Activated gamma-delta T cell (primary cell): ENCODE data around the gene HPS4.

Experiments
- DNase-seq: peaks from one replicate; lab custom pipeline; 2025; lab: John Stamatoyannopoulos, UW

HPS4 gene

GRCh38 chr22:26499188-26499703, 15.7 kb upstream of the HPS4 start:
- DNase-seq, result no peak

GRCh38 chr22:26496456-26496855, 12.9 kb upstream of the HPS4 start:
- DNase-seq, result no peak

GRCh38 chr22:26494506-26494905, 10.9 kb upstream of the HPS4 start:
- DNase-seq, result no peak

- no peak for DNase-seq
Measured at GRCh38 chr22:26492220-26492619, 8.6 kb upstream of the HPS4 start.

- no peak for DNase-seq
Measured at GRCh38 chr22:26489447-26490036, 6.0 kb upstream of the HPS4 start.

GRCh38 chr22:26487996-26488395, 4.4 kb upstream of the HPS4 start:
- no peak for DNase-seq

GRCh38 chr22:26486394-26486793, 2.8 kb upstream of the HPS4 start:
- no peak for DNase-seq

GRCh38 chr22:26485806-26486390, 2.3 kb upstream of the HPS4 start:
- DNase-seq, result no peak

- DNase-seq, result no peak
Measured at GRCh38 chr22:26485013-26485412, 1.4 kb upstream of the HPS4 start.

- no peak for DNase-seq
Measured at GRCh38 chr22:26484360-26484706, 750 bp upstream of the HPS4 start.

- DNase-seq, result no peak
Measured at GRCh38 chr22:26483043-26483438, 542 bp downstream of the HPS4 start.

- no peak for DNase-seq
Measured at GRCh38 chr22:26482161-26482560, 1.4 kb downstream of the HPS4 start.

- DNase-seq, result no peak
Measured at GRCh38 chr22:26481694-26482093, 1.9 kb downstream of the HPS4 start.

- no peak for DNase-seq
Measured at GRCh38 chr22:26481112-26481693, 2.4 kb downstream of the HPS4 start.

- no peak for DNase-seq
Measured at GRCh38 chr22:26480611-26480932, 3.0 kb downstream of the HPS4 start.

- no peak for DNase-seq
Measured at GRCh38 chr22:26479792-26480610, 3.6 kb downstream of the HPS4 start.

GRCh38 chr22:26479043-26479791, 4.4 kb downstream of the HPS4 start:
- DNase-seq, result no peak

- no peak for DNase-seq
Measured at GRCh38 chr22:26477341-26477731, 6.2 kb downstream of the HPS4 start.

GRCh38 chr22:26476705-26477340, 6.8 kb downstream of the HPS4 start:
- no peak for DNase-seq

GRCh38 chr22:26474682-26475081, 8.9 kb downstream of the HPS4 start:
- no peak for DNase-seq

- no peak for DNase-seq
Measured at GRCh38 chr22:26471522-26471921, 12.1 kb downstream of the HPS4 start.

GRCh38 chr22:26470807-26471206, 12.8 kb downstream of the HPS4 start:
- DNase-seq, result no peak
